ENCODE data around the gene RSPH4A.
A peak's percentile ranks its signal among the peaks of the same experiment; 100 is the strongest.

Gene RSPH4A

DNA sequence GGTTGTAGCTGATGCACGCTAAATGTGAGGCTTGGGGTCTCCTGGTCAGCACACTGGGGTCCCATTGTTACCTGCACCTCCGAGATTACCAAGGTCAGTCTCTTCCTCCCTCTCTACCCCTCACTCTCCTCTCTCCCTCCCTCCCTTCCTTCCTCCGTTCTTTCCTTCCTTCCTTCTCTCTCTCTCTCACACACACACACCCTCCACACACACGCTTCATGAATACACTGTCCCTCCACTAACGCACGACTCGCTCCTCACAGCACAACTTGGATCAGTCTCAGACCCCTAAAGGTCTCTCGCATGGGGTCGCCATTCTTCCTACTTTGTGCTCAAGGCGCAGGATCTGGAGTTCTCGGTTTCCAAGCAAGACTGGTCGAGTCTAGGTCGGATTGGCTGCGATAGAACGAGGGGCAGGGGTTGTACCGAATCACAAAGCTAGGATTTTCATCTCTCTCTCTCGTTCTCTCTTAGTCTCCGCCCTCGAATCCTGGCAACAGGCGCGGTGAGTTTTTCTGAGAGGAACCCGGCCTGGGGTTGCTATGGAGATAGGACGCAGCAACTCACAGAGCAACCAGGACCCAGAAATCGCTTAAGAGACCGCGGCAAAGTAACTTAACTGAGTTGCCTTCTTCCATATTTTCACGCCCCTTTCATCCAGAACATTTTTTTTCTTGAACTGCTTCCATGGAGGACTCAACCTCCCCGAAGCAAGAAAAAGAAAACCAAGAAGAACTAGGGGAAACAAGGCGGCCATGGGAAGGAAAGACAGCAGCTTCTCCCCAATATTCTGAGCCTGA lies at the start of gene RSPH4A:
Gene RSPH4A (plus strand): TSS at position 543 of the 800 bp plus-strand sequence. CDS start 145 bp downstream, at position 688.
- Histone ChIP-seq H3K4me3 (ENCODE audit: low read length) (peak within 1 kb of the TSS; percentile 80), H3K27ac (ENCODE audit: low read length) (peak within 1 kb of the TSS; percentile 86), H3K9ac (ENCODE audit: low read depth, low read length) (peak within 1 kb of the TSS; percentile 83)

DNA sequence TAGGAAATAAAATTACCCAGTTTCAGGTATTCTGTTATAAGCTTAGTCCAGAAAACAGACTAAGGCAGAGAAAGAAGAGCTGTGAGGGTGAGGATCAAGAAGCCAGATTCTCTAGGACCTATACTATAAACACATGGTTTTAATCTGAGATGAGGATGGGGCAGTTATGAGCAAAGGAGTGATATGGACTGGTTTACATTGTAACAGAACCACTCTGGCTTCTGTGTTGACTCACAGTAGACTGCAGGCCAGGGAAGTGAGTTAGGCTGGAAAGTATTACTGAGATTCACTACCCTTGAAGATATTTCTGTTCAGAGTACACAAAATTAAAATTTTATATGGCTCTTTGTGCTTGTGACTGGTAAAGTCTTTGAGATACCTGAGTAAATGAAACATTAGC lies 48.2 kb upstream of the RSPH4A start:
- H3K9me3 ChIP-seq (ENCODE audit: insufficient read depth, low read depth, low read length): no peaks in the 10 kb centered on the region
- H3K36me3 ChIP-seq (ENCODE audit: insufficient read depth, low read depth, low read length): no peaks in the 10 kb centered on the region
- no peaks in the 10 kb centered on the region for H3K27me3 ChIP-seq (ENCODE audit: insufficient read depth, low read length)
- no peak overlapping the region for H3K9ac ChIP-seq (ENCODE audit: low read depth, low read length)
- H3K27ac ChIP-seq (ENCODE audit: low read length): no peak overlapping the region
- peaks cover 7% of the 10 kb centered on the region for H3K4me1 ChIP-seq (ENCODE audit: insufficient read depth, low read length)
- no peak overlapping the region for H3K4me3 ChIP-seq (ENCODE audit: low read length)

More for the DNA sequence above, at the start of gene RSPH4A:
- Histone ChIP-seq H3K4me1 (ENCODE audit: insufficient read depth, low read length) (peaks cover 5% of the 10 kb centered on the region; the same call in 1 of the 2 replicates), H3K36me3 (ENCODE audit: insufficient read depth, low read depth, low read length) (no peaks in the 10 kb centered on the region), H3K9me3 (ENCODE audit: insufficient read depth, low read depth, low read length) (no peaks in the 10 kb centered on the region), H3K27me3 (ENCODE audit: insufficient read depth, low read length) (peaks cover 19% of the 10 kb centered on the region)

DNA sequence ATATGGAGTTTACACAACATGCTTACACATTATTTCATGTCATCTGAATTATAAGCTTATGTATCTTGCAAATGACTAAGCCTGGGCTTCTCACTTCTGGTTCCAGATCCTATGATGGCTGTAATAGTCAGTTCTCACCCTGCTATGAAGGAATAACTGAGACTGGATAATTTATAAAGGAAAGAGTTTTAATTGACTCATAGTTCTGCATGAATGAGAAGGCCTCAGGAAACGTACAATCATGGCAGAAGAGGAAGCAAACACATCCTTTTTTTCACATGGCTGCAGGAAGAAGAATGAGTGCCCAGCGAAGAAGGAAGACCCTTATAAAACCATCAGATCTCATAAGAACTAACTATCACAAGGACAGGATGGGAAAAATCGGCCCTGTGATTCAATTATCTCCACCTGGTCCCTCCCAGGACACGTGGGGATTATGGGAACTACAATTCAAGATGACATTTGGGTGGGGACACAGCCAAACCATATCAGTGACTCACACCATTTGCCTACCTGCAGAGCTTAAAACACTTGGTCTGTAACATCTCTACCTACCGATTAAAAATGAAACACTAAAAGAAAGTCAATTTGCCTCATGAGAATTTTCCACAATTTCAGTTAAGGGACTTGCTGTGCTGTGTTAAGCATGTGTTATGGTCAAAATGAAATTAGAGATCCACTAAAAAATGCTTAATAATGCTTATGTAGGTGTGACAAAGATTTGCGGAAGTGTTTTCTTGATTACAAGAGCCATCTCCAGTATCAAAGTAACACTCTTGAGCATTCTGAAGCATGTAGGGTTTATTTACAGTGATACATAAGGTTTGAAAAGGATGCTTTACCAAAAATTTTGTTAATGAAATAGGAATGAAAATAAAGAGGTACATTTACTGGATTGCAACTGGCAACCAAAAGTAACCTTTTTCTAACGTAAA lies 47.2 kb upstream of the RSPH4A start:
- H3K36me3 ChIP-seq (ENCODE audit: insufficient read depth, low read depth, low read length): no peaks in the 10 kb centered on the region
- peaks cover 7% of the 10 kb centered on the region for H3K4me1 ChIP-seq (ENCODE audit: insufficient read depth, low read length)
- H3K9ac ChIP-seq (ENCODE audit: low read depth, low read length): no peak overlapping the region
- no peaks in the 10 kb centered on the region for H3K9me3 ChIP-seq (ENCODE audit: insufficient read depth, low read depth, low read length)
- H3K4me3 ChIP-seq (ENCODE audit: low read length): 0 out of 2 replicates have a peak overlapping the region, but pooled peaks have one; percentile 98
- no peaks in the 10 kb centered on the region for H3K27me3 ChIP-seq (ENCODE audit: insufficient read depth, low read length)
- no peak overlapping the region for H3K27ac ChIP-seq (ENCODE audit: low read length)

DNA sequence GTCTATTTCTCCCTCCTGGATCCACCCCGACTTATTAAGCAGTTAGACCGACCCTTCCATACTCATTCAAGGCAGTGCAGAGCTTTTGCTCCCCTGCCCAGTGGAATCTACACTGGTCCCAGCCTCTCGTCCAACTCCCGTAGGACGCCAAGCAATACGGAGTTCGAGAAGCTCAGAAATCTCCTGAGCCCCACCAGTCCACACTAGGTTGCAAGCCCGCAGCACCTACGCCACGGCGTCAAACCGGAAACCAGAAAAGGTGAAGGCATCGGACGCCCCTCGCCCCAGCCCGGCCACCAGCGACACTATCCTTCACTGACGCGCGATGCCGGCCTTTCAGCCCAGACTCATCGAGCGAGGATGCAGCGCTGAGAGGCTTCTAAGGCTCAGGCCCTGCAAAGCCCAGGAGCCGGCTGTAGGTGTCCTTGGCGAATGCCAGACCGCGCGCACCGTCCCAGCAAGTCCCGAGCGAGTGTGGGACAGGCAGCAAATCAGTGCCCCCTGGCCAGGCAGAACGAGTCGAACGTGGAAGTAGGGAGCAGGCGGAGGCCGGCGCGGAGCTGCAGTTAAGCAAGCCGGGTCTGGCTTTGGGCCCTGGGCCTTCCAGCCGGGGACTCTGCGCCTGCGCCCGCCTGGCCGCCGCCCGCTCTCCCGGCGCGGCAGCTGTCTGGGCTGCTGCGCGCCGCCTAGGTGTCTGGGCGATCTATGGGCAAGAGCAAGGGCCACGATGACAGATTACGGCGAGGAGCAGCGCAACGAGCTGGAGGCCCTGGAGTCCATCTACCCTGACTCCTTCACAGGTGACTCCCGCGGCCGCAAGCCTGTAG lies 45.2 kb upstream of the RSPH4A start, which contains the start of gene RWDD1:
Gene RWDD1 (plus strand): TSS at position 649 of the 827 bp plus-strand sequence. CDS start 79 bp downstream, at position 728.
- Histone ChIP-seq H3K27me3 (ENCODE audit: insufficient read depth, low read length) (no peaks in the 10 kb centered on the region), H3K4me1 (ENCODE audit: insufficient read depth, low read length) (peaks cover 7% of the 10 kb centered on the region), H3K36me3 (ENCODE audit: insufficient read depth, low read depth, low read length) (peaks cover 7% of the 10 kb centered on the region), H3K9me3 (ENCODE audit: insufficient read depth, low read depth, low read length) (no peaks in the 10 kb centered on the region), H3K9ac (ENCODE audit: low read depth, low read length) (peak within 1 kb of the TSS; percentile 94), H3K4me3 (ENCODE audit: low read length) (peak within 1 kb of the TSS; percentile 98), H3K27ac (ENCODE audit: low read length) (peak within 1 kb of the TSS; percentile 50)

DNA sequence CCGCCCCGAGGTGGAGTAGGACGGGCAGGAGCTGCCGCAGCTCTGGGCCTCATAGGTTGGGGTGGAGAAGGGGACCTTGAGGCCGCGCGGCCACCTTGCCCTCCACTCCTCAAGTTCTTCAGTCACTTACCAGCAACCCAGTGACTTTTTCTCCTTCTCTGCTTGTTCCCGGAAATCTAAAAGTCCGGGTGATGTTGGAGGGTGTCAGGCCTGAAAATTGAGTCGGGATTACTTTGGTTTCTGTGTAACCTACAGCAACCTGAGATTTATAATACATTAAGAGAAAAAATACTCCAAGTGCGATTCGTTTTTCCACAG lies 44.6 kb upstream of the RSPH4A start:
- H3K9ac ChIP-seq (ENCODE audit: low read depth, low read length): peak overlapping the region; percentile 93
- no peaks in the 10 kb centered on the region for H3K9me3 ChIP-seq (ENCODE audit: insufficient read depth, low read depth, low read length)
- H3K4me1 ChIP-seq (ENCODE audit: insufficient read depth, low read length): peaks cover 7% of the 10 kb centered on the region
- H3K27me3 ChIP-seq (ENCODE audit: insufficient read depth, low read length): no peaks in the 10 kb centered on the region
- H3K36me3 ChIP-seq (ENCODE audit: insufficient read depth, low read depth, low read length): peaks cover 13% of the 10 kb centered on the region
- H3K27ac ChIP-seq (ENCODE audit: low read length): no peak overlapping the region
- H3K4me3 ChIP-seq (ENCODE audit: low read length): peak overlapping the region; percentile 98

DNA sequence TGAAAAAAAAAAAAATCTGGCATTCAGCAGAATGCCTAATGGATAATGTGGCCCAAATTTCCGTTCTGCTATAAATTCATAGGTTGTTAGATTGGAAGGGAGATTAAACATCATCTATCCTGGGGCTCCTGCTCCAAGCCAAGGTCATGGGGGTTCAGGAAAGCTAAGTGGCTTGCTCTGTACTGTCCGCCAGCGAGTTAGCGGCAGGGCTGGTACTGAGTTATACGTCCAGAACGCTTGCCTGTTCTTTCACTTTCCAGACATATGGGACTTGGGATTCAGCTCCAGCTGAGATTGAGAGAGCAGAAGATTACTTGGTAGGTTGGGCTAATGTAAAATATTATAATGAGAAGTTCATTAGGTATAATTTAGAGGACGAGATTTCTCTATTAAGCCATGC lies 44.1 kb upstream of the RSPH4A start:
- Histone ChIP-seq H3K27me3 (ENCODE audit: insufficient read depth, low read length) (no peaks in the 10 kb centered on the region), H3K4me3 (ENCODE audit: low read length) (peak overlapping the region; percentile 98), H3K27ac (ENCODE audit: low read length) (no peak overlapping the region), H3K9me3 (ENCODE audit: insufficient read depth, low read depth, low read length) (no peaks in the 10 kb centered on the region), H3K9ac (ENCODE audit: low read depth, low read length) (peak overlapping the region; percentile 93), H3K36me3 (ENCODE audit: insufficient read depth, low read depth, low read length) (peaks cover 18% of the 10 kb centered on the region), H3K4me1 (ENCODE audit: insufficient read depth, low read length) (peaks cover 7% of the 10 kb centered on the region)

DNA sequence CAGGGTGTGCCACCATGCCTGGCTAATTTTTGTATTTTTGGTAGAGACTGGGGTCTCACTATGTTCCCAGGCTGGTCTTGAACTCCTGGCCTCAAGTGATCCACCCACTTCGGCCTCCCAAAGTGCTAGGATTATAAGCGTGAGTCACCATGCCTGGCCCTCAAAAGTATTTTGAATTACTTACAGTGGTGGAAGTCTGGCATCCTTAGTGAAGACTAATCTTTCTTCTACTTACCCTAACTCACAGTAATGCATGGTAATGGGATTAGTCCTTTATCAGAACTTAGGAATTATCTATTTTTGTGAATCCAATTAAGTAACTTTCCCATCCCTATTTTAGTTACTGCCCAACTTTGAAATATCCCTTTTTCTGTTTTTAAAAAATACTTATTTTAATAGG lies 41.1 kb upstream of the RSPH4A start:
- Histone ChIP-seq H3K4me1 (ENCODE audit: insufficient read depth, low read length) (peaks cover 7% of the 10 kb centered on the region), H3K27me3 (ENCODE audit: insufficient read depth, low read length) (no peaks in the 10 kb centered on the region), H3K9ac (ENCODE audit: low read depth, low read length) (no peak overlapping the region), H3K27ac (ENCODE audit: low read length) (no peak overlapping the region), H3K4me3 (ENCODE audit: low read length) (no peak overlapping the region), H3K9me3 (ENCODE audit: insufficient read depth, low read depth, low read length) (no peaks in the 10 kb centered on the region), H3K36me3 (ENCODE audit: insufficient read depth, low read depth, low read length) (peaks cover 19% of the 10 kb centered on the region)

DNA sequence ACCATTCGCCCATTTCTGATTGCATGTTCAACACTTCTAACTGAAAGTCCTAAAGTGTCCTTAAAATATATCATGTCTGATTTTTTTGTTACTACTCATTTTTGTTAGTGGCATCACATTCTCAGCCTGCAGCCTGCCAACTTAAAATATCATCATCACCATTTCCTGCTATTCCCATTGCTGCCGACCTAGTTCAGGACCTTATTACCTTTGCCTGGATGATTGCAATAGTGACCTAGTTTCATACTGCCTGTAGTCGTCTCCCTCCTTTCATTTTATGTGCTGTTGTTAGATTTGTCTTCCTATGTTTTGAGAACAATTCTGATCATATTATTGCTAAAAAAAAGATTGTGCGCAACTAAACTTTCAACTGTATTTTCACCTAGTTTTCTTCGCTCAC lies 38.8 kb upstream of the RSPH4A start:
- Histone ChIP-seq H3K4me3 (ENCODE audit: low read length) (no peak overlapping the region), H3K9me3 (ENCODE audit: insufficient read depth, low read depth, low read length) (no peaks in the 10 kb centered on the region)

DNA sequence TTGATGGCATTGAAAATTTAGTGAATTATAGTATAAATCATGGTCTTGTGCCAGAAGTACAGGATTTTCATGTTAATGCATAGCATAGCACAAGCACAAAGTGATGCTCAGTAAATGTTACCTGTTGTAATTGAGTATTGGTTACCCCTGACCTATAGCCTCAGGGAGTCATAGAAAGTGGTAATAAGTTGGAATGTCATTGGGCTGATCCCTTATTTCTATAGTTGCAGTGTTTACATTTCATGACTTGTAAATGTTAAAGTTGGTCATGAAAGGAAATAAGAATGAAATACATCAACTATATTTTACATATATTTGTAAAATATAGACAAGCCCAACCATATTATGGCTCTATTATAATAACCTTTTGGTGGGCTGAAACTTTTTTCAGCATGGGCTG lies 37.9 kb upstream of the RSPH4A start:
- peaks cover 38% of the 10 kb centered on the region for H3K36me3 ChIP-seq (ENCODE audit: insufficient read depth, low read depth, low read length)
- no peaks in the 10 kb centered on the region for H3K27me3 ChIP-seq (ENCODE audit: insufficient read depth, low read length)
- H3K4me1 ChIP-seq (ENCODE audit: insufficient read depth, low read length): no peaks in the 10 kb centered on the region
- no peak overlapping the region for H3K9ac ChIP-seq (ENCODE audit: low read depth, low read length)
- no peak overlapping the region for H3K4me3 ChIP-seq (ENCODE audit: low read length)
- H3K27ac ChIP-seq (ENCODE audit: low read length): no peak overlapping the region
- H3K9me3 ChIP-seq (ENCODE audit: insufficient read depth, low read depth, low read length): no peaks in the 10 kb centered on the region

More for the DNA sequence above, 38.8 kb upstream of the RSPH4A start:
- Histone ChIP-seq H3K4me1 (ENCODE audit: insufficient read depth, low read length) (peaks cover 4% of the 10 kb centered on the region), H3K36me3 (ENCODE audit: insufficient read depth, low read depth, low read length) (peaks cover 34% of the 10 kb centered on the region), H3K27ac (ENCODE audit: low read length) (no peak overlapping the region), H3K27me3 (ENCODE audit: insufficient read depth, low read length) (no peaks in the 10 kb centered on the region), H3K9ac (ENCODE audit: low read depth, low read length) (no peak overlapping the region)

DNA sequence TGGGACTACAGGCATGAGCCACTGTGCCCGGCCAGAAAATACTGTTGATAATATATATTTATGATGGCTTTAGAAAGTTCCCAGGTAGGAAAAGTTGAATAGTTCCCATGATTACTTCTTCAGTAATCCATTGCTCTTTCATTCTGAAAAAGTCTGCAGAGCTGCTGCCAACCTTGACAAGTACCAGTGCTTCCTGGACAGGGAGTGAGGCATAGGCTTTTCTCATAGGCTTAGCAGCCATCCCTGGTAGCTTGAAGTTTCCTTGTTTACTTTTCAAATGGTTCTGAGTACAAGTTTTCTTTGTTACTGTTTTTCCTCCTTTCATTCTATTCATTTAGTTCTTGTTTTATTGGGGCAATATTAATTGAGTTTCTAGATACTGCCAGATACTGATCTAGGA lies 37.1 kb upstream of the RSPH4A start:
- no peaks in the 10 kb centered on the region for H3K4me1 ChIP-seq (ENCODE audit: insufficient read depth, low read length)
- H3K9ac ChIP-seq (ENCODE audit: low read depth, low read length): no peak overlapping the region
- no peak overlapping the region for H3K27ac ChIP-seq (ENCODE audit: low read length)
- H3K36me3 ChIP-seq (ENCODE audit: insufficient read depth, low read depth, low read length): peaks cover 38% of the 10 kb centered on the region
- no peak overlapping the region for H3K4me3 ChIP-seq (ENCODE audit: low read length)
- H3K9me3 ChIP-seq (ENCODE audit: insufficient read depth, low read depth, low read length): no peaks in the 10 kb centered on the region
- no peaks in the 10 kb centered on the region for H3K27me3 ChIP-seq (ENCODE audit: insufficient read depth, low read length)

DNA sequence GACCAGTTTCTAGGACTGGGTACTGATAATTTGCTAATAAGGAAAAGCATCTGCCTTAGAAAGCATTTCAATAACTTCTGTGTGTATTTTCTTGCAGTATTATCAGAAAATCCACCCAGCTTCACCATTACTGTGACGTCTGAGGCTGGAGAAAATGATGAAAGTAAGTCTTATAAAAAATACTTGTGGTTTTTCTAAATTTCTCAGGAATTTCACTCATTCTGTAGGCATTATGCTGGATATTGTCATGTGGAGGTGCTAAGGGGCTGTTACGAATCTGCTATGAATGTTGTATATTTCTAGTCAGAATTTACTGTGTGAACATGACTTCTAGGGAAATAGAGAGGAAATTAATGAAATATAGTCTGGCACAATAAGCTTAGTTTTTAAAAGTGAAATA lies 36.1 kb upstream of the RSPH4A start:
- H3K9ac ChIP-seq (ENCODE audit: low read depth, low read length): no peak overlapping the region
- H3K4me1 ChIP-seq (ENCODE audit: insufficient read depth, low read length): no peaks in the 10 kb centered on the region
- no peak overlapping the region for H3K27ac ChIP-seq (ENCODE audit: low read length)
- no peaks in the 10 kb centered on the region for H3K9me3 ChIP-seq (ENCODE audit: insufficient read depth, low read depth, low read length)
- peaks cover 42% of the 10 kb centered on the region for H3K36me3 ChIP-seq (ENCODE audit: insufficient read depth, low read depth, low read length)
- H3K4me3 ChIP-seq (ENCODE audit: low read length): no peak overlapping the region
- H3K27me3 ChIP-seq (ENCODE audit: insufficient read depth, low read length): no peaks in the 10 kb centered on the region

All from iPS-20b (cell line).